GM12878 (cell line): ENCODE results near the gene FAM118A. TPM values are rescaled to one million over a fixed set of nuclear protein-coding genes. Genes with fewer than 3 reads are reported as not detected.

ENCODE experiments used
- BCL11A ChIP-seq: IDR thresholded peaks from 2 replicates; pipeline ENCODE4 v1.6.1; 2011; ENCODE audit warnings: low read depth, low read length
- CBFB ChIP-seq: IDR thresholded peaks from 2 replicates; pipeline ENCODE4 v1.6.1; 2016; ENCODE audit warnings: antibody characterized with exemption, low read depth
- CREM ChIP-seq: IDR thresholded peaks from 2 replicates; pipeline ENCODE4 v1.6.1; 2014; ENCODE audit warnings: antibody characterized with exemption, low read depth
- CUX1 ChIP-seq: IDR thresholded peaks from 2 replicates; pipeline ENCODE4 v1.6.1; 2012; ENCODE audit warnings: improper control_type of control experiment, low read depth, low read length; ENCODE audit not compliant: insufficient replicate concordance
- ETV6 ChIP-seq, 2 experiments: fragments of 450-650 bp in 1 of 2; IDR thresholded peaks in 1 of 2; conservative IDR thresholded peaks in 1 of 2; 2 replicates each; pipeline ENCODE4 v1.6.1; 2014; ENCODE audit warnings: antibody characterized with exemption in 1 of 2, borderline replicate concordance in 1 of 2, low read depth in 1 of 2, mild to moderate bottlenecking in 1 of 2, moderate library complexity in 1 of 2
- KDM1A ChIP-seq: fragments of 200-600 bp; sonication (generic); IDR thresholded peaks from 2 replicates; pipeline ENCODE4 v1.6.1; 2016; ENCODE audit warnings: borderline replicate concordance
- MYB ChIP-seq: fragments of 150-350 bp; IDR thresholded peaks from 2 replicates; pipeline ENCODE4 v1.6.1; 2014; ENCODE audit warnings: mild to moderate bottlenecking, low read depth, low read length, borderline replicate concordance
- PBX3 ChIP-seq: IDR thresholded peaks from 2 replicates; pipeline ENCODE4 v1.6.1; 2011; ENCODE audit warnings: mild to moderate bottlenecking, low read depth, low read length, moderate library complexity; ENCODE audit not compliant: insufficient replicate concordance
- RAD51 ChIP-seq: fragments of 450-650 bp; IDR thresholded peaks from 2 replicates; pipeline ENCODE4 v1.6.1; 2016; ENCODE audit warnings: moderate library complexity, mild to moderate bottlenecking, inconsistent platforms
- RBBP5 ChIP-seq: fragments of 200-600 bp; sonication (generic); conservative IDR thresholded peaks from 2 replicates; pipeline ENCODE4 v1.6.1; 2016
- RELA ChIP-seq: fragments of 450-650 bp; IDR thresholded peaks from 2 replicates; pipeline ENCODE4 v1.8.0; 2014; ENCODE audit warnings: borderline replicate concordance; ENCODE audit not compliant: partially characterized antibody
- SIX5 ChIP-seq: IDR thresholded peaks from 2 replicates; pipeline ENCODE4 v1.6.1; 2011; ENCODE audit warnings: mild to moderate bottlenecking, low read depth, low read length, moderate library complexity; ENCODE audit not compliant: severe bottlenecking
- SP1 ChIP-seq: IDR thresholded peaks from one replicate; pipeline ENCODE4 v1.6.1; 2011; ENCODE audit warnings: low read depth, low read length
- SREBF2 ChIP-seq: IDR thresholded peaks from 2 replicates; pipeline ENCODE4 v1.6.1; 2012; ENCODE audit warnings: mild to moderate bottlenecking, low read length
- TARDBP ChIP-seq: IDR thresholded peaks from 2 replicates; pipeline ENCODE4 v1.6.1; 2016; ENCODE audit warnings: borderline replicate concordance
- USF1 ChIP-seq: IDR thresholded peaks from 2 replicates; pipeline ENCODE4 v1.6.1; 2011; ENCODE audit warnings: borderline replicate concordance, low read depth, mild to moderate bottlenecking, moderate library complexity, mixed read lengths, low read length; ENCODE audit not compliant: insufficient read depth; ENCODE audit errors: extremely low read length
- ZNF384 ChIP-seq: IDR thresholded peaks from 2 replicates; pipeline ENCODE4 v1.6.1; 2012; ENCODE audit warnings: low read depth, mild to moderate bottlenecking, low read length, improper control_type of control experiment, borderline replicate concordance
- ZNF592 ChIP-seq: fragments of 450-650 bp; IDR thresholded peaks from 2 replicates; pipeline ENCODE4 v1.6.1; 2017; ENCODE audit warnings: mild to moderate bottlenecking, moderate library complexity
- polyA plus RNA-seq, 11 experiments: library from polyadenylated mRNA; depleted of rRNA in 4 of 11; unstranded in 6 of 11; stranded (reverse) in 5 of 11; fragments of >200 nt; fragmentation: Nextera tagmentation in 4 of 11; fragmentation: Illumina TruSeq in 1 of 11; extraction: Ambion mirVana in 4 of 11; extraction: Trizol in 1 of 11; gene quantifications; 1 replicate in 1 of 11; 2 replicates in 10 of 11; pipeline versions ENCODE4 v1.2.1 to v1.2.3, GENCODE V29; 2011 to 2016; ENCODE audit warnings: inconsistent platforms in 2 of 11, missing spikeins in 2 of 11, low read depth in 1 of 11
- total RNA-seq, 4 experiments: library from RNA; depleted of rRNA in 3 of 4; stranded (reverse); fragments of >200 nt in 3 of 4; fragmentation: Illumina TruSeq in 1 of 4; extraction: Trizol in 1 of 4; gene quantifications; 2 replicates each; pipeline versions ENCODE4 v1.2.1 to v1.2.3, GENCODE V29; 2013 to 2021

The FAM118A gene
- total and polyA plus RNA-seq, 10 of the 15 experiments (the other 5 are each of a cell fraction or from before 2014, with no cell fraction given) = 17.4 to 332 (median 56.6) TPM

GRCh38 chr22:45263463-45264269 lies 46.1 kb upstream of the FAM118A start (continued):
- TF ChIP-seq ZNF592 = no peak
- no peak for TF ChIP-seq RBBP5
- no peak for TF ChIP-seq SIX5
- TF ChIP-seq ETV6 (conservative IDR thresholded peaks at IDR 0.05 in 1 of 2, IDR thresholded peaks at IDR 0.05 in 1 of 2; ENCODE audit: borderline replicate concordance in 1 of 2, low read depth in 1 of 2) = 0 out of 4 replicates have a peak, but pooled peaks of 1 of the 2 experiments have one; percentile 10
- no peak for TF ChIP-seq CBFB
- no peak for TF ChIP-seq RELA
- peak; percentile 53 for TF ChIP-seq SP1
- TF ChIP-seq BCL11A = peak; percentile 91
- TF ChIP-seq RAD51 = peak; percentile 69; the same call in 1 of the 2 replicates
- TF ChIP-seq CREM = peak; percentile 55
- TF ChIP-seq TARDBP = 0 out of 2 replicates have a peak, but pooled peaks have one; percentile 46
- no peak for TF ChIP-seq ZNF384
- TF ChIP-seq PBX3 = peak; percentile 68
- TF ChIP-seq USF1 = peak; percentile 68
- no peak for TF ChIP-seq MYB
- TF ChIP-seq CUX1 = no peak
- no peak for TF ChIP-seq SREBF2
- no peak for TF ChIP-seq KDM1A
